AG04449 (cell line): ENCODE measurements around the gene FCN2.
"Not testable (repeated sequence)": the region's sequence is repeated elsewhere in the genome, so short reads cannot be mapped to it uniquely, and the experiment has no call there.

Experiments
- CTCF ChIA-PET: fragments of 350-600 bp; formaldehyde crosslinking; extraction: SDS; loops from one replicate; lab custom pipeline; 2021; ENCODE audit warnings: antibody characterized with exemption; lab: Yijun Ruan, JAX
- POLR2A ChIA-PET: fragments of 400-600, 350-600 bp; formaldehyde crosslinking; extraction: SDS; loops from one replicate; lab custom pipeline; 2020; ENCODE audit warnings: antibody characterized with exemption, inconsistent platforms; lab: Yijun Ruan, JAX
- DNase-seq: peaks from one replicate; pipeline ENCODE4 v3.0.0-alpha.2; 2010; ENCODE audit warnings: low read depth, low spot score
- H3K4me3 ChIP-seq: 2 replicates; pipeline ENCODE4 v1.5.1; 2011; ENCODE audit warnings: low read depth, mild to moderate bottlenecking, control low read depth, low read length
- TF ChIP-seq, protein P1 (sequence below): IDR thresholded peaks from one replicate; pipeline ENCODE4 v1.5.1; 2011; ENCODE audit warnings: mild to moderate bottlenecking, moderate library complexity, low read length, control low read depth, inconsistent platforms; ENCODE audit not compliant: insufficient read depth; ENCODE audit errors: missing control alignments

Gene FCN2

DNA sequence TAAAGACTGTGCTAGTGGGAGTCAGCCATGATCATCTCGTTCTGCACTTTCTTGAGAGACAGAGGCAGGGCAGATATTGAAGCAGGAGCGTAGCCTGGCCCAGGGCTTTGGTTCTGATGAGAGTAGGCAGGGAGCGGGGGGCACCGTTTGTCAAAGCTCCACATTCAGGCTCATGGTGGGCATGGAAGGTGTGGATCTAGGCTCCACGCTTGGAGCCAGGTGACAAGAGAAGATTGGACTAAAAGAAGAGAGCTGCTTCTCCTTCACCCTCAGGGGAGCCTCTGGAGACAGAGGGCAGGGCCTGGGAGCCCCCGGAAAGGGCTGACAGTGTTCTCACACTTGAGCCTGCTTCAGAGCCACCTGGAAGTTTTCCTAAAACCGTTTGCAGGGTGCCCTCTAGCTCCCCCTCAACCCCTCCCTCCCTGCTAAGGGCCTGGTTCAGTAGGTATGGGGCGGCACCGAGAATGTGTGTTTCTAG lies 24.7 kb upstream of the FCN2 start:
- no peak overlapping the region for H3K4me3 ChIP-seq
- POLR2A ChIA-PET: no interaction called here
- DNase-seq: no peak
- TF ChIP-seq, protein P1, sequence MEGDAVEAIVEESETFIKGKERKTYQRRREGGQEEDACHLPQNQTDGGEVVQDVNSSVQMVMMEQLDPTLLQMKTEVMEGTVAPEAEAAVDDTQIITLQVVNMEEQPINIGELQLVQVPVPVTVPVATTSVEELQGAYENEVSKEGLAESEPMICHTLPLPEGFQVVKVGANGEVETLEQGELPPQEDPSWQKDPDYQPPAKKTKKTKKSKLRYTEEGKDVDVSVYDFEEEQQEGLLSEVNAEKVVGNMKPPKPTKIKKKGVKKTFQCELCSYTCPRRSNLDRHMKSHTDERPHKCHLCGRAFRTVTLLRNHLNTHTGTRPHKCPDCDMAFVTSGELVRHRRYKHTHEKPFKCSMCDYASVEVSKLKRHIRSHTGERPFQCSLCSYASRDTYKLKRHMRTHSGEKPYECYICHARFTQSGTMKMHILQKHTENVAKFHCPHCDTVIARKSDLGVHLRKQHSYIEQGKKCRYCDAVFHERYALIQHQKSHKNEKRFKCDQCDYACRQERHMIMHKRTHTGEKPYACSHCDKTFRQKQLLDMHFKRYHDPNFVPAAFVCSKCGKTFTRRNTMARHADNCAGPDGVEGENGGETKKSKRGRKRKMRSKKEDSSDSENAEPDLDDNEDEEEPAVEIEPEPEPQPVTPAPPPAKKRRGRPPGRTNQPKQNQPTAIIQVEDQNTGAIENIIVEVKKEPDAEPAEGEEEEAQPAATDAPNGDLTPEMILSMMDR: no peak
- CTCF ChIA-PET: no interaction called here

DNA sequence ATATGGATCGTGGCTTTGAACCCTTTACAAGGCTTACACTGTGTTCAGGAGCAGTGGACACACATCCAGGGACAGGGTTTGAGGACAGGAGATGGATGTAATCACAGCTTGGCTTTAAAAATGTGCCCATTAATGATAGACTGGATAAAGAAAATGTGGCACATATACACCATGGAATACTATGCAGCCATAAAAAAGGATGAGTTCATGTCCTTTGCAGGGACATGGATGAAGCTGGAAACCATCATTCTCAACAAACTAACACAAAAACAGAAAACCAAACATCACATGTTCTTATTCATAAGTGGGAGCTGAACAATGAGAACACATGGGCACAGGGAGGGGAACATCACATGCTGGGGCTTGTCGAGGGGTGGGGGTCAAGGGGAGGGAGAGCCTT lies 23.2 kb upstream of the FCN2 start:
- H3K4me3 ChIP-seq, CTCF ChIA-PET, POLR2A ChIA-PET, DNase-seq: not testable (repeated sequence)

DNA sequence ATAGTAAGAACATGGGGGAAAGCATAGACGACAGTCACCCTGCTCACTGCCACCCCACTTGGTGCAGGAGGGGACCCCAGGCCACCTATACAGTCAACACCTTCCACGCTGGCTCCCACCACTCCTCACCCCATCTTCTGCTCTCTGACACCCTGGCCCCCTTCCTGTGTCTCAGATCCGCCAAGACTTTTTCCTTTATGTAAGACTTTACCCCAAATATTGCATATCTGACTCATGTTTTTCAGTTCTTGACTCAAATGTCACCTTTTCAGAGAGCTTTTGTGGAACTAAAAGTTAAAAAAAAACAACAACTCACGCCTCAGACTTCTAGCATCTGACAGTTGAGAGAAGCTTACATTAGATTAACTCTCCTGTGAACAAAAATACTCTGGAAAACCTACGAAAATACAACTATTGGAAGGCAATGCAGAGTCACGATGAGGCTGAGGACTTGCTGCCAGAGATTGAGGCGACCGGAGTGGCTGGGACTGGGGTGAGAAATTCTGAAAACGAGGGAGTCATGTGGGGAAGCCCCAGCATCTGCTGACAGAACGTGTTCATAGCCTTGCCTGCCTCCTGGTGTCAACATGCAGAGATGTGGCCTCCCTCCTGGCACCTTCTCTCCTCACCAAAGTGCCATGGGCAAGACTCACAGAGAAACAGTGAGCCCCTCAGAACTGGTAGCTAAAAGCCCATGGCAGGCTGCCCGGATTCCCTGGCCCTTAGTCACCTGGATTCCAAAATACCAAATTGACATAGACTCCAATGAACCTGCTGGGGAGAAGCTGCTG lies 22.4 kb upstream of the FCN2 start:
- ChIA-PET CTCF (no interaction called here), POLR2A (no interaction called here)
- H3K4me3 ChIP-seq: no peak overlapping the region
- DNase-seq: no peak
- TF ChIP-seq, protein P1: peak; percentile 2

- DNase-seq: no peak
- TF ChIP-seq, protein P1: no peak
- ChIA-PET CTCF (no interaction called here), POLR2A (no interaction called here)
- no peak overlapping the region for H3K4me3 ChIP-seq
These were observed 20.1 kb upstream of the FCN2 start for GRCh38 chr9:134860510-134860909.

- CTCF ChIA-PET: no interaction called here
- no peak for DNase-seq
- no peak overlapping the region for H3K4me3 ChIP-seq
- TF ChIP-seq, protein P1: no peak
- POLR2A ChIA-PET: no interaction called here
These were observed 18.8 kb upstream of the FCN2 start for GRCh38 chr9:134861595-134862334.

DNA sequence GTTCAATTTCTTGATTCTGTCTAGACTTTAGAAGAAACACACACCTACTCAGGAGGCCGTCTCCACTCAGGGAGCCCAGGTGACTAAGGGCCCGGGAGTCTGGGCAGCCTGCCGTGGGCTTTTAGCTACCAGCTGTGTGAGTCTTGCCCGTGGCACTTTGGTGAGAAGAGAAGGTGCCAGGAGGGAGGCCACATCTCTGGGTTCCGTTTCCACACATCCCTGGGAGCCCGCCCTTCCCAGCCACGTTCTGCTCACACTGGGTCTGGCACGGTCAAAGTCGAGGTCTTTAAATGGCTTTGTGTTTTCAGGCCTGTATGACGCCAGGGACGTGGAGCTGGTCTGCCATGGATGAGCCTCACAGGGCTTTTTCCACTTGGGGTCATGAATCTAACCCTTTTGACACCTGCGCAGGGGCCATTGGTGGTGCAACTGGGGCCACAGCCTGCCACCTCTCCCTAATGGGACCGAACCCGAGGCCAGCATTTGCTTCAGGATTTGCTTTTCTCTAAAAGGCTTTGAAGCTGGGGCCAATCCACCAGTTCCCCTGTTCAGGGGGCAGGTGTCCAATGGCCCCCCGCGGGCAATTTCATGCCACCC lies 17.2 kb upstream of the FCN2 start:
- DNase-seq: no peak
- no peak overlapping the region for H3K4me3 ChIP-seq
- POLR2A ChIA-PET: no interaction called here
- TF ChIP-seq, protein P1: no peak
- CTCF ChIA-PET: no interaction called here
